SK-N-MC (cell line): ENCODE measurements around the gene METAP1.
A peak's percentile ranks its signal among the peaks of the same experiment; 100 is the strongest.

Experiments used
- DNase-seq: peaks from one replicate; pipeline ENCODE4 v3.0.0-alpha.2; 2011; ENCODE audit warnings: low read depth, low spot score
- H3K27ac ChIP-seq: fragments of 200-600 bp; sonication (generic); 2 replicates; pipeline ENCODE4 v1.5.1; 2016; ENCODE audit warnings: mixed run types
- H3K36me3 ChIP-seq: fragments of 200-600 bp; sonication (generic); 2 replicates; pipeline ENCODE4 v1.6.1; 2017; ENCODE audit warnings: antibody characterized with exemption, low read length, mixed read lengths; ENCODE audit not compliant: insufficient read depth
- H3K4me3 ChIP-seq: fragments of 200-600 bp; sonication (generic); 2 replicates; pipeline ENCODE4 v1.5.1; 2016
- H3K9ac ChIP-seq: fragments of 200-600 bp; sonication (generic); 2 replicates; pipeline ENCODE4 v1.8.0; 2017; ENCODE audit warnings: mixed run types, mixed read lengths; ENCODE audit not compliant: insufficient read length
- H3K9me3 ChIP-seq: fragments of 200-600 bp; sonication (generic); 2 replicates; pipeline ENCODE4 v1.6.1; 2017; ENCODE audit warnings: low read depth, mild to moderate bottlenecking, antibody characterized with exemption, low read length, moderate library complexity, mixed read lengths
- EZH2 ChIP-seq: fragments of 200-600 bp; sonication (generic); IDR thresholded peaks from one replicate; pipeline ENCODE4 v1.6.1; 2017; ENCODE audit warnings: antibody characterized with exemption
- FOXP2 ChIP-seq: optimal IDR thresholded peaks from 2 replicates; pipeline ENCODE3; 2011; ENCODE audit warnings: mild to moderate bottlenecking, moderate library complexity; ENCODE audit not compliant: insufficient read depth; ENCODE audit errors: extremely low read length, control extremely low read depth
- POLR2AphosphoS5 ChIP-seq: IDR thresholded peaks from 2 replicates; pipeline ENCODE4 v1.6.1; 2012; ENCODE audit warnings: mild to moderate bottlenecking, low read depth, low read length, borderline replicate concordance

The METAP1 gene

DNA sequence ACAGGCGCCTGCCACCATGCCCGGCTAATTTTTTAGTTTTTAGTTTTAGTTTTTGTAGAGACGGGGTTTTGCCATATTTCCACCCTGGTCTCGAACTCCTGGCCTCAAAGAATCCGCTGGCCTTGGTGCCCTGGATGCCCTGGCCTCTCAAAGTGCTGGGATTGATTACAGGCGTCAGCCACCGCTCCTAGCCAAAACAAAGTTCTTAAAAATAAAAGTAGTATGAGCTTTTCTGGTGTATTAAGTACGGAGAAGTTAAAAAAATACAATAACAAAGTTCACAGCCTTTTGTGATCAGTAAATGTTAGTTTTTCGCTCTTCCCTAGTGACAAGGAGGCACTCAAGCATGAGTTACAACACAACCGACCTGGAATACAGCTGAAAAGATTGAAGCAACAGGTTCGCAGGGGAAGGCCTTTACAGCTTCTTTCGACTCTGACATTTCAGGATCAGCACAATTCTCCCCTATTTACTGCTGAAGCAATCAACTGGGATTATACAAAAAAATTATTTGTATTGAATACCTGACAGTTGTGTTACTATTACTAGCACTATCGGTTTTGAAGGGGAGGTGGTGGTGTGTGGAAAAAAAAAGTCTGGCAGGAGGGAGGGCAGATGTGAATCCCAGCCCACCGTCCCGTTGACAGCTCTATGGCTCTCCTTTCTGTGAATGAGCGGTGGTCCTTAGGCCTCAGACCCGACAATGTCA lies 893 bp upstream of the METAP1 start:
- DNase-seq, result no peak
- TF ChIP-seq EZH2, result no peak
- no peak for TF ChIP-seq FOXP2
- TF ChIP-seq POLR2AphosphoS5, result no peak
- 0 out of 2 replicates have a peak, but pooled peaks cover 4% of the 10 kb centered on the region for H3K9me3 ChIP-seq
- H3K27ac ChIP-seq, result peak overlapping the region; percentile 90
- peak overlapping the region; percentile 80 for H3K9ac ChIP-seq
- H3K4me3 ChIP-seq, result peak overlapping the region; percentile 90
- H3K36me3 ChIP-seq, result peaks cover 17% of the 10 kb centered on the region

DNA sequence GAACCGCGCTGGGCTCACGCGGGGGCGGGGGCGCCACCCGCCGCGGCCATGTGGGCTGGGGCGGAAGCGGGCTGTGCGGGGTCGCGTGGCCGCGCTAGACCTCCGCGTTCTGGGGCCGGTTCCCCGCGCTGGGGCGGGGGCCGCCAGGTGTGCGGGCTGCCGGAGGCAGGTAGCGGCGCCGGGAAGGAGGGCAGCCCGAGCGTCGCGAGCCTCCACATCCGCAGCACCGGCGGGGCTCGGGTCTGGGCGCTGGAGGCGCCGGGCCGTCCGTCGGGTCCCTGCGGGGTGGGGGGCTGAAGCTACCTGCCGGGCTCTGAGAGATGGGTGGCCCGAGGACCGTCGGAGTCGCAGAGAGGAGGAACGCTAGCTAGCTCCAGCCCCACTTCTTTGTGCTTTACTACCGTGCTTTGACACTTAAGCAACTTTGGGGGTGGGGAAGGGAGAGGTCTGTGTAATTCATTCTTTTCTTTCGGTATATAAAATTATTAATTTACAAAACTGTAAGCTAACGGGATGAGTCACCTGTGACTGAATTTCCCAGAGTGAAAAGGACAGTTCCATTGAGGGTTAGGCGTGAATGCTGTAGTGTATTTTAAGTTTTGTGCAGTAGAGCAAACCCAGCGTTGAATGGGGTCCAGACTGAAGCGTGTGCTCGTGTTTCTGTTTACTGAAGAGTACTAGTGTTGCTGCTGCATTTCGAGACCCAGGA lies 689 bp downstream of the METAP1 start:
- peak overlapping the region; percentile 83 for H3K27ac ChIP-seq
- TF ChIP-seq POLR2AphosphoS5 (no peak), FOXP2 (no peak), EZH2 (no peak)
- no peak for DNase-seq
- peak overlapping the region; percentile 80 for H3K9ac ChIP-seq
- peak overlapping the region; percentile 98 for H3K4me3 ChIP-seq
- H3K36me3 ChIP-seq, result peaks cover 31% of the 10 kb centered on the region
- H3K9me3 ChIP-seq, result 0 out of 2 replicates have a peak, but pooled peaks cover 4% of the 10 kb centered on the region

DNA sequence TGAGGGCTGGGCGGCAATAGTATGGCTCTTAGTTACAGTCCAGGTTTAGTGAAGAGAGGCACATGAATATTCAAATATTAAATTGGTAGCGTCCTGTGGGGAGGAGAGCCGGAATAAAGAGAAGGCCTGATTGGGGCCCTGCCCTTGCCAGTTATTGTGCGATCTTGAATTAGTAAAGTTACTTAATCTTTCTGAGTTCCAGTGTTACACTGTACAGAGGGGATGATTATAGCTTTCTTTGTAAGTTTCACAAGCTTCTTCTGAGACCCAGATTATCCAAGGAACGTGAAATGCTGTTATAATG lies 1.2 kb downstream of the METAP1 start:
- Histone ChIP-seq H3K36me3 (peaks cover 36% of the 10 kb centered on the region), H3K9me3 (peaks cover 7% of the 10 kb centered on the region; the same call in 1 of the 2 replicates), H3K4me3 (peak overlapping the region; percentile 98), H3K27ac (peak overlapping the region; percentile 45; the same call in 1 of the 2 replicates), H3K9ac (peak overlapping the region; percentile 80)
- DNase-seq, result no peak
- TF ChIP-seq POLR2AphosphoS5, result no peak
- TF ChIP-seq EZH2, result no peak
- no peak for TF ChIP-seq FOXP2

DNA sequence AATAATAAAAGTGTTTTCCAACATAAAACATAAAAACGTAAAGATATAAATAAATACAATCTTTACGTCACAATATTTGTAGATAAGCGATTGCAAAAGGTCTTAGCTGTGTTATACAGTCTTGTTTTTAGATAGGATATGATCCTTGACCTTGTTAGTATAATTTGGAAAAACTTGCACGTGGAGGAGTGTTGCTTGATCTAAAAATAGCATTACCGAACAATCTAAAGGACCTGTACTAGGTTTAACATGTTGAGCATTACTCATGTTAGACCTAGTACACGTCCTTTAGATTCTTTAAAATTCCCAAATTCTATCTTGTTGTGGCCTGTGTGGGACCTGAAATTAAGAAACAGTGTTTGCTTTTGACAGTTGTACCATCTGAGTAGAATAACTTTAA lies 1.6 kb downstream of the METAP1 start:
- peaks cover 40% of the 10 kb centered on the region for H3K36me3 ChIP-seq
- peak overlapping the region; percentile 98 for H3K4me3 ChIP-seq
- peak overlapping the region; percentile 80 for H3K9ac ChIP-seq
- H3K27ac ChIP-seq, result no peak overlapping the region
- peaks cover 8% of the 10 kb centered on the region; the same call in 1 of the 2 replicates for H3K9me3 ChIP-seq
- no peak for TF ChIP-seq POLR2AphosphoS5
- DNase-seq, result no peak

DNA sequence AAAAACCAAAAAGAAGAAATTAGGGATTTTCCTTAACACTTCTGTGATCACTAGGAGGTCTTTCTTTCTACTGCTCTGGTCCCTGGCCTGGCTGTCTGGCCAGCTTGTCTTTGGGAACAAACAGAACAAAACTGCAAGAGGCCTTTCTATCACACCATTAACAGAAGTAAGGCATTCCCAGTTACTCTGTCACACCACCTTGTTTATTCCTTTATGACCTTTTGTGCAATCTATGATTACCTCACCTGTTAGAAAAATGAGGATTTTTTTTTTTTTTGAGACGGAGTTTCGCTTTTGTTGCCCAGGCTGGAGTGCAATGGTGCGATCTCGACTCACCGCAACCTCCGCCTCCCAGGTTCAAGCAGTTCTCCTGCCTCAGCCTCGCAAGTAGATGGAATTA lies 3.0 kb downstream of the METAP1 start:
- TF ChIP-seq FOXP2 (no peak), POLR2AphosphoS5 (no peak), EZH2 (no peak)
- H3K27ac ChIP-seq, result no peak overlapping the region
- DNase-seq, result no peak
- H3K4me3 ChIP-seq, result no peak overlapping the region
- peaks cover 8% of the 10 kb centered on the region; the same call in 1 of the 2 replicates for H3K9me3 ChIP-seq
- H3K9ac ChIP-seq, result no peak overlapping the region
- H3K36me3 ChIP-seq, result peaks cover 46% of the 10 kb centered on the region

DNA sequence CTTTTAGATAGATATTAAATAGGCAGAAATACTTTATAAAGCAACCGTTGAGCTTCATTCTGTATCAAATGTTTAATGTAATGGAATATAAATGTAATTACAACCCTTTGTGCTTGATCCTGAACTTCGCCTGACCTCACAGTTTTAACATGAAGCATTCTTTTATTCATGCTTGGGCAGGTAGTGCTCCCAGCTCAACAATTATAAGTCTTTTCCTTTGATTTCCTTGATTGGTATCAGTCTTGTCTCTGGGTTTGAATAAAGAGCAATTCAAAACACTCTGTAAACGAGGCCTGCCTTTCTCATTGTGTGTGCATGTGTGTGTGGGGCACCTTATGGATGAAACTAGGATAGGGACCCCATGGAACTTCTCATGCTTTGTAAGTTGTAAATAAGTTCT lies 6.8 kb downstream of the METAP1 start:
- no peak overlapping the region for H3K4me3 ChIP-seq
- peaks cover 60% of the 10 kb centered on the region for H3K36me3 ChIP-seq
- no peak for DNase-seq
- H3K9me3 ChIP-seq, result peaks cover 11% of the 10 kb centered on the region; the same call in 1 of the 2 replicates
- no peak overlapping the region for H3K9ac ChIP-seq
- no peak overlapping the region for H3K27ac ChIP-seq
- no peak for TF ChIP-seq FOXP2
- TF ChIP-seq EZH2, result no peak
- TF ChIP-seq POLR2AphosphoS5, result no peak

DNA sequence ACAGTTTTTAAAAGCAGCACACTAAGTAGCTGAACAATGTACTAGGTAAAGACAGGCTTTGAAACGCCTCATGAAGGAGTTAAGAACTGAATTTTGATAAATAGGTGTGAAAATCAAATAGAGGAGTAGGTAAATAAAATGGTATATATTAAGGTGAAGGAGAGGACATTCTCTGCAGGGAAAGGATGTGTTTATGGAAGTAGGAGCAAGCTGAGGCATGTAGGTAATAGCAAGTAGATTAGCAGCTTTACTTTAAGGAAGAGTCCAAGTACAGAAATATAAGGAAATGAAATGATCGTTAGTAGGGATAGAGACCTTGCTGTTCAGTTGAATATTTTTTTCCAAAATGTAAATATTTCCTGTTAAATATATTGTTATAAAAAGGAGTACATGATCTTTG lies 12.5 kb downstream of the METAP1 start:
- no peak overlapping the region for H3K9ac ChIP-seq
- no peak for DNase-seq
- H3K9me3 ChIP-seq, result 0 out of 2 replicates have a peak, but pooled peaks cover 5% of the 10 kb centered on the region
- peaks cover 39% of the 10 kb centered on the region for H3K36me3 ChIP-seq
- no peak overlapping the region for H3K27ac ChIP-seq
- no peak overlapping the region for H3K4me3 ChIP-seq
- no peak for TF ChIP-seq EZH2
- no peak for TF ChIP-seq FOXP2
- TF ChIP-seq POLR2AphosphoS5, result no peak

DNA sequence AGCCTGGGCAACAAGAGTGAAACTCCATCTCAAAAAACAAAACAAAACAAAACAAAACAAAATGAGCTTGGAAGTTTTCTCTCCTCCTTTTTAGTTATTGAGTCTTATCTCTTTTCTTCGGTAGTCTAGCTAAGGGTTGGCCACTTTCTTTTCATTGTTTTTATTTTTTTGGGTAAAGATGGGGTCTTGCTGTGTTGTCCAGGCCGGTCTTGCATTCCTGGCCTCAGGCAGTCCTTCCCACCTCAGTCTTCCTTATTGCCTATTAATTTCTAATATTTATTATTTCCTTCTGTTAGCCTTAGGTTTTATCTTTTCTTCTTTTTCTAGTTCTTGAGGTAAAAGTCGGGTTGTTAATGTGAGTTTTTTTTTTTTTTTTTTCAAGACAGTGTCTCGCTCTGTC lies 16.4 kb downstream of the METAP1 start:
- Histone ChIP-seq H3K4me3 (no peak overlapping the region), H3K27ac (no peak overlapping the region), H3K36me3 (peaks cover 57% of the 10 kb centered on the region), H3K9ac (no peak overlapping the region), H3K9me3 (0 out of 2 replicates have a peak, but pooled peaks cover 6% of the 10 kb centered on the region)
- TF ChIP-seq POLR2AphosphoS5, result no peak
- no peak for TF ChIP-seq EZH2
- TF ChIP-seq FOXP2, result no peak
- DNase-seq, result no peak

DNA sequence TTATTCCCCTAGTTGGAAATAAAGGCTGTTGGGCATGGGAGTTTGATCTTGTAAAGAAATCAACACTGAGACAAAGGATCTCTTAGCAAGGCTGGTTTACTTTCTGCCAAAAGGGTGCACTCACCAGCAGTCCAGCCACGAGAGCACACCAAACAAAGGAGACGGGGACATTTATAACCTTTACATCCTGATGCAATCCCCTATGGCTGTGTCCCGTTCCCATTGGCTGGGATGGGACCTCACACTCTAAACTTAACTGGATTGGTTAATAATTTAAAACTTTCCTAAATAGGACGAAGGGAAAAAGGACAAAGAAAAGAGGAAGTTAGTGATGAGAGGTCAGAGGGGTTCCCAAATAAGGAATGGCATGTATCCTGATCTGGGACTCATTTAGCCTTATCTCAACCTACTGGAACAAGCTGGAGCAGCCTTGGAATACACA lies 17.9 kb downstream of the METAP1 start:
- no peak overlapping the region for H3K4me3 ChIP-seq
- 0 out of 2 replicates have a peak, but pooled peaks cover 6% of the 10 kb centered on the region for H3K9me3 ChIP-seq
- no peak overlapping the region for H3K9ac ChIP-seq
- no peak for TF ChIP-seq EZH2
- TF ChIP-seq POLR2AphosphoS5, result no peak
- no peak for TF ChIP-seq FOXP2
- no peak for DNase-seq
- H3K36me3 ChIP-seq, result peaks cover 66% of the 10 kb centered on the region
- no peak overlapping the region for H3K27ac ChIP-seq
